ENCODE measurements around the gene MFAP3L.

The MFAP3L gene

DNA sequence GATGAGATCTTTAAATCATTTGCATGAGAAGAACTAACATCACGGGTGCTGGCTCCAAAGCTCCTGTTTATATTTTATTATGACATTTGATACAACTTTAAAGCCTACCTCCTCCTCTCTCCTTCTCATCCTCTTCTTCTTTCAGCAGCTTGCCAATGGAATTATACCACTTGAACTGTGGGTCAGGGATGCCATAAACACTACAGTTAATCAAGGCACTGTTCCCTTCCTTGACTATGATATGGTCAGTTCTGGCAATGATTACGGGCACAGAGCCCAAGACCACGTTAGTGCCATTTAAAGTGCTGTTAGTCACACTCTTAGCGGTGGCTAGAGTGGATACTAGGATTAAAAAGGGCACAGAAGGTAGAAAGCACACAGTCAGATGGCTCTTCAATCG, 20.7 kb downstream of the MFAP3L start:
- no peak overlapping the region for H3K27ac ChIP-seq (ENCODE audit: low read depth, low read length)
- H3K79me2 ChIP-seq (ENCODE audit: control insufficient read depth, insufficient read depth, low read length, unreplicated experiment) = no peaks in the 10 kb centered on the region
- H3K27me3 ChIP-seq (ENCODE audit: insufficient read depth, low read length) = no peaks in the 10 kb centered on the region
- H3K36me3 ChIP-seq (ENCODE audit: insufficient read depth, low read length) = no peaks in the 10 kb centered on the region
- no peak overlapping the region for H2AFZ ChIP-seq (ENCODE audit: low read length, unreplicated experiment)
- H3K4me1 ChIP-seq (ENCODE audit: control insufficient read depth, insufficient read depth, low read length, unreplicated experiment) = no peaks in the 10 kb centered on the region
- no peak overlapping the region for H3K4me3 ChIP-seq (ENCODE audit: low read depth, low read length)

DNA sequence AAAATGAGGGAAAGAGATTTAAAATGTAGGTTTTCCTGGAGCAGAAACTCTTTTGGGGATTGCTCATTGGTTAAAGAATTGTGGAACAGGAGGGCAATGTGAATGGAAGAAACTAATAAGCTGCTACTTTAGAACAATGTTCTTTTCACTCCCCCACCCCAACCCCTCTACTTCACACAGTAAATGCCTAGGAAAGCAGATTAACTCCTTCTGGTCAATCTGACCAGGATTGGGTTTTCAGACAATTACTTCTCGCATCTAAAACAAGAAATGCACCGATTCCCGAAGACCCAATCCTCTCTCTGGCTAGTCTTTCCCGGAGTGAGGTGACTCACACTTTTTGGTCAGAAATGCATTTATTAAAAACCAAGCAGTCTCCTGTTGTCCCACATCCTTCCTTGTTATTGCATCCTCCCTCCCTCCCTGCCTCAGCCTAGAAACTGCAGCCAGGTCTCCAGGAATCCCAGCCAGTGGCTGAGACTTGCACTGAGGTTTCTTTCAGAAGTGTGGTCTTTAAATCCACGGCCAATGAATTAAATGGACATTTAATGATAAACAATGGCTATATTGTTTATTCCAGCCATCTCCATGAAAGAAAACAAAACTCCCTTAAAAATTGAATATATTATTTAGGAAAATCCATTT, 21.4 kb downstream of the MFAP3L start:
- Histone ChIP-seq H3K4me1 (ENCODE audit: control insufficient read depth, insufficient read depth, low read length, unreplicated experiment) (no peaks in the 10 kb centered on the region), H3K79me2 (ENCODE audit: control insufficient read depth, insufficient read depth, low read length, unreplicated experiment) (no peaks in the 10 kb centered on the region)

DNA sequence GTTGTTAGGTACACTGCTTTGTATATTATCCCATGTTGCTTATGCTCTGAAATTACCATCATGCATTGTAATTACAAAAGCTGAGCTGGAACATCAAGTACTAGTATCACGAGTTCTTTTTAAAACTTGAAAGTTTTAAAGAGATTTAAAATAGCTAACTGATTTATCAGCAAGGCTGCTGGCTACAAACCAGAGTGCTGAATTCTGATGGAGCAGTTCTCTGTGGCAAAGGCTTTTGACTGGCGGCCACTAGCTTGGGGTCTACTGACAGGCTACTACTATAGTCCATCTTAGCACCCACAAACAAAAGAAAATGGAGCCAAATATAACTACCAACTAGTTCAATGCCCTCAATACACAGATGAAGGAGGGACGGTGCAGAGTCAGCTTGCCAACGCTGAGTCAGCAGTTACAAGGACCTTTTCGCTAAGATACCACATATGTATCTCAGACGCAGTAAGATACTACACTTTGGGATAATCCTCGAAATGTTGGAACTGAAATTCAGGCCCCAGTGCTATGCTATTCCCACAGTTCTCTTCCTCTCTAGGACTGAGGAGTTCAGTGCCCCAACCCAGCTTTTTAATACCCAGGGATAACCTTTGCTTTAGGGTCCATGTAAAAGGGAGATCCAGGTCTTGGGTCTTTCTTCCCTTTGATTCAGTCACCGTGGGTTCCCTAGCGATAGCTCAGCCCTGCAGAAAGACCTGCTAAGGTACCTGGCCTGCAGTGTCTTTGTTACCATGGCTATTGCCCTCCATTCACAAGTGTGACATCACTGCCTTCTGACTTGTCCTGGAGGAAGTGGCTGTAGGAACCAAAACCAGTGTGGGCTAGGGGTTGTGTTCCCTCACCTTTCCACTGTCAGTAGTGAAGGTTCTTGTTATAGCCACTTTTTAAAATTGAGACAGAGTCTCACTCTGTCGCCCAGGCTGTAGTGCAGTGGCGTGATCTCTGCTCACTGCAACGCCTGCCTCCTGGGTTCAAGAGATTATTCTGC, 22.8 kb downstream of the MFAP3L start:
- Histone ChIP-seq H3K27ac (ENCODE audit: low read depth, low read length) (no peak overlapping the region), H3K79me2 (ENCODE audit: control insufficient read depth, insufficient read depth, low read length, unreplicated experiment) (no peaks in the 10 kb centered on the region), H2AFZ (ENCODE audit: low read length, unreplicated experiment) (no peak overlapping the region), H3K4me3 (ENCODE audit: low read depth, low read length) (no peak overlapping the region), H3K27me3 (ENCODE audit: insufficient read depth, low read length) (no peaks in the 10 kb centered on the region), H3K36me3 (ENCODE audit: insufficient read depth, low read length) (no peaks in the 10 kb centered on the region), H3K4me1 (ENCODE audit: control insufficient read depth, insufficient read depth, low read length, unreplicated experiment) (no peaks in the 10 kb centered on the region)

More for the DNA sequence above, 21.4 kb downstream of the MFAP3L start:
- Histone ChIP-seq H2AFZ (ENCODE audit: low read length, unreplicated experiment) (no peak overlapping the region), H3K36me3 (ENCODE audit: insufficient read depth, low read length) (no peaks in the 10 kb centered on the region), H3K27me3 (ENCODE audit: insufficient read depth, low read length) (no peaks in the 10 kb centered on the region), H3K27ac (ENCODE audit: low read depth, low read length) (no peak overlapping the region), H3K4me3 (ENCODE audit: low read depth, low read length) (no peak overlapping the region)

DNA sequence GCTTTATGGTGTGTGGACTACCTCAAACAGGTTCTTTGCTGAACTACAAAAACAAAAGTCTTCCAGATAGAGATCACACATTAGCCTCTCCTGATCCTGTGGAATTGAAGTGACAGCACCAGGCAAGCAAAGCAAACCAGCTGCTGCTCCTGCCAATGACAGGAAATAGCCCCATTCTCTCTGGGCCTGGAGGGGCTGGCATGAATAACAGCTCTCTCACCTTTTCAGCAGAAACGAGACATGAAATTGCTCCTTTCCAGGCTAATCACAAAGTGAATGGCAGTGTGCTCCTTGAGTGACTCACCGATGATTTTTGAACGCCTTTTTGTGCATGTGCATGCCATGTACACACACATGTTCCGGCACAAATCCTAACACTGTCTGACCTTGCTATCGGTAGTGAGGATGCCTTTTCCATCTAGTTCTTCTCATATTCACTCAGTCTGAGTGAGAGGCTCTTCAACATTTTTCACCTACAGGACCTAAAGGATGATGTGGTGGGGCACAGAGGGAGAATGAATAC, 24.4 kb downstream of the MFAP3L start:
- Histone ChIP-seq H3K4me3 (ENCODE audit: low read depth, low read length) (no peak overlapping the region), H3K36me3 (ENCODE audit: insufficient read depth, low read length) (no peaks in the 10 kb centered on the region), H2AFZ (ENCODE audit: low read length, unreplicated experiment) (no peak overlapping the region), H3K4me1 (ENCODE audit: control insufficient read depth, insufficient read depth, low read length, unreplicated experiment) (no peaks in the 10 kb centered on the region), H3K79me2 (ENCODE audit: control insufficient read depth, insufficient read depth, low read length, unreplicated experiment) (no peaks in the 10 kb centered on the region), H3K27ac (ENCODE audit: low read depth, low read length) (no peak overlapping the region), H3K27me3 (ENCODE audit: insufficient read depth, low read length) (no peaks in the 10 kb centered on the region)

DNA sequence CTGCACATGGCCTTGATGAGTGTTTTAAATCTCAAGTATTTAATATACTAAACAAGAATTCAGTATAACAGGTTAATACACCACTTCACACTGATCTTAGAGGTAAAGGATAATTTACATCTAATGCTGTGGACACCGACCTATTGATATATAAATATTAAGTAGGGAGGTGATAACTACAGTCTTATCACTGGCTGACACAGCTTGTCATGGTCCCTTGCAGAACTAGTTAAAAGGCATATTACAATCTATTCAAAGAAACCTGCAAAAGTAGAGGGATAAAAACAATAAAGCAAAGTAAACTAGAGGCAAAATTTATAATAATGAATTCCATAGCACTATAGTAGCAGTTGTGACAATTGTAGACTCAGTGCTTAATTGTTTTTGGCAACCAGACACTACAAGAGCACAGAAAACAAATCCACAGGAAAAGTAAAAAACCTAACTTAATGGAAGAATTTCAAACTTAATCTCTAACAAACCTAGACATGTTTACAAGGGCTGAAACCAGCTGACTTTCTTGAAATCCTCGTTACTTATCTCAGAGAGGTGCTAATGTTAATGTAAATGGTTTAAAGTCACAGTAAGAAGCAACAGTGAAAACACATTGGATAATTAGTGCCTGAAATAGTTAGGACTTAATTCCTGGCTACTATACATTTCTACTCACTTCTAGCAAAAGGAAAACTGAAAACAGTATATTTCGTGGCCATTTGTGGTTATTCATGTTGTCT, 25.0 kb downstream of the MFAP3L start:
- Histone ChIP-seq H3K27me3 (ENCODE audit: insufficient read depth, low read length) (no peaks in the 10 kb centered on the region), H2AFZ (ENCODE audit: low read length, unreplicated experiment) (no peak overlapping the region), H3K4me1 (ENCODE audit: control insufficient read depth, insufficient read depth, low read length, unreplicated experiment) (no peaks in the 10 kb centered on the region), H3K36me3 (ENCODE audit: insufficient read depth, low read length) (no peaks in the 10 kb centered on the region), H3K27ac (ENCODE audit: low read depth, low read length) (no peak overlapping the region), H3K4me3 (ENCODE audit: low read depth, low read length) (no peak overlapping the region), H3K79me2 (ENCODE audit: control insufficient read depth, insufficient read depth, low read length, unreplicated experiment) (no peaks in the 10 kb centered on the region)

DNA sequence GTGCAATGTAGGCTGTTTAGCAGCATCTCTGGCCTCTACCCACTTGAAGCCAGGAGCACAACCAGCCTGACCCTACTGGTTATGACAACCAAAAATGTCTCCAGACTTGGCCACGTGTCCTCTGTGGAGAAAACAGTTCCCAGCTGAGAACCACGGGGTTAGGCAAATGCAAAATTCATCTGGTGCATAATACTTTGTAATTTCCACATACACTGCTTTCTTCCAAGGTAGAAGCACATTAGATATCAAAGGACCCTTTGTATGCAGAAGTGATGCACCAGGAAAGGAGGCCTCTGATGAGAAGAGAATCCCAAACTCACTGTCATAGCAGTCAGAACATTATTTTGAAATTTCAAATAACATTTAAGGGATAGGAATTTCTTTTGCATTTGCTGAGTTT, 26.3 kb downstream of the MFAP3L start:
- H3K4me3 ChIP-seq (ENCODE audit: low read depth, low read length) = no peak overlapping the region
- H2AFZ ChIP-seq (ENCODE audit: low read length, unreplicated experiment) = no peak overlapping the region
- H3K27ac ChIP-seq (ENCODE audit: low read depth, low read length) = no peak overlapping the region
- H3K4me1 ChIP-seq (ENCODE audit: control insufficient read depth, insufficient read depth, low read length, unreplicated experiment) = no peaks in the 10 kb centered on the region
- no peaks in the 10 kb centered on the region for H3K79me2 ChIP-seq (ENCODE audit: control insufficient read depth, insufficient read depth, low read length, unreplicated experiment)
- no peaks in the 10 kb centered on the region for H3K36me3 ChIP-seq (ENCODE audit: insufficient read depth, low read length)
- no peaks in the 10 kb centered on the region for H3K27me3 ChIP-seq (ENCODE audit: insufficient read depth, low read length)

DNA sequence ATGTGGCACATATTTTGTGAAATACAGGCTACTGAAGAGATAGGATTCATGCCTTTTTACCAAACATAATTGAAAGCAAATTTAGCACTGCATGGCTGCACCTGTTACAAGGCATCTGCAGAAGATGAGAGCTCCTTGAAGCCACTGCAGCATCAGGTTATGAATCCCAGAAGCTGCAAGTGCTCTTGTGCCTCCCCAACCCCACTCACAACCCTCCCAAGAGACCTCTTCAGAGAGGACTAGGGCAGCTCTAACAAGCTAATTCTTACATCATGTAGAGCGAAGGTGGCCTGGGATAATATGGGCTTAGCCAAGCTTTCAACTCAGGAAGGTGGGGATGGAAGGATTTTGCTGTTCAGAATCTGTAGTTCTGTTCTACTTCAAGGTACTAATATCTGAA, 27.2 kb downstream of the MFAP3L start:
- no peaks in the 10 kb centered on the region for H3K27me3 ChIP-seq (ENCODE audit: insufficient read depth, low read length)
- no peaks in the 10 kb centered on the region for H3K4me1 ChIP-seq (ENCODE audit: control insufficient read depth, insufficient read depth, low read length, unreplicated experiment)
- H3K79me2 ChIP-seq (ENCODE audit: control insufficient read depth, insufficient read depth, low read length, unreplicated experiment) = no peaks in the 10 kb centered on the region
- no peak overlapping the region for H3K4me3 ChIP-seq (ENCODE audit: low read depth, low read length)
- no peaks in the 10 kb centered on the region for H3K36me3 ChIP-seq (ENCODE audit: insufficient read depth, low read length)
- no peak overlapping the region for H3K27ac ChIP-seq (ENCODE audit: low read depth, low read length)
- H2AFZ ChIP-seq (ENCODE audit: low read length, unreplicated experiment) = no peak overlapping the region

DNA sequence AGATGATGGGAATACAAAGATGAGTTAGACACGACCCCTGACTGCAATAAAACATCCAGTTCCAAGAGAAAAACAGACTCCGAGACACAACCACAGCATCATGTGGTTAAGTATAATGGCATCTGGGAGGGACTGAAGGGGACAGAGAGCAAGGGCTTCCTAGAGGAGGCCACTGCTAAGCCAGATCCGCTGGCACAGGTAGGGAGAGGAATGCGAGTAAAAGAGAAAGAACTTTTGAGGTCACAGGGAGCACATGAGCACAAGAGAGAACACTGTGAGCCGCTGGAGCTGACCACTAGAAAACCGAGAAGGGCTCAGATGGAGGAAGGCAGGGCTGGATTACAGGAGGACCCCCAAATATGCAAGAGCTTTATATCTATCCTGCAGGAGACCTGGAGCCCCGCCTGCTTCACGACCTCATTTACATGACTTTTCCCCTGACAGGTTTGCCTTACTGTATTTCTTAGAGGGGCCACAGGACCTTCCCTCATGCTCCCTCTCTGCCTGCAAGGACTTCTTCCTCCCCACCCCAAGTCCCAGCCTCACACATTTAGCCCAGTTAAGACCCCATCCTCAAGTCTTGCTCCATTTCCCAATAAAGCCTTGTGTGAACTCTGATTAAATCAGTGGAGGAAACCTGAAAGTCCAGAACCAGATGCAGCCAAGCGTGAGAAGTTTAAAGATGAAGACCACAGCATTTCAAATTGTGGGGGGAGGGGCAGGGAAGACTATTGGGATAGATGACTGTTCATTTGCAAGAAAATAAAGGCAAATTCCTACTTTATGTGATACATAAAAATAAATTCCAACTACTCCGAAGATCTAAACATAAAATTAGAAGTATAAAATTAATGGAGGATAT, 29.6 kb downstream of the MFAP3L start:
- Histone ChIP-seq H3K79me2 (ENCODE audit: control insufficient read depth, insufficient read depth, low read length, unreplicated experiment) (no peaks in the 10 kb centered on the region), H3K36me3 (ENCODE audit: insufficient read depth, low read length) (no peaks in the 10 kb centered on the region), H3K4me3 (ENCODE audit: low read depth, low read length) (no peak overlapping the region), H3K27ac (ENCODE audit: low read depth, low read length) (no peak overlapping the region), H2AFZ (ENCODE audit: low read length, unreplicated experiment) (no peak overlapping the region), H3K4me1 (ENCODE audit: control insufficient read depth, insufficient read depth, low read length, unreplicated experiment) (no peaks in the 10 kb centered on the region), H3K27me3 (ENCODE audit: insufficient read depth, low read length) (no peaks in the 10 kb centered on the region)

DNA sequence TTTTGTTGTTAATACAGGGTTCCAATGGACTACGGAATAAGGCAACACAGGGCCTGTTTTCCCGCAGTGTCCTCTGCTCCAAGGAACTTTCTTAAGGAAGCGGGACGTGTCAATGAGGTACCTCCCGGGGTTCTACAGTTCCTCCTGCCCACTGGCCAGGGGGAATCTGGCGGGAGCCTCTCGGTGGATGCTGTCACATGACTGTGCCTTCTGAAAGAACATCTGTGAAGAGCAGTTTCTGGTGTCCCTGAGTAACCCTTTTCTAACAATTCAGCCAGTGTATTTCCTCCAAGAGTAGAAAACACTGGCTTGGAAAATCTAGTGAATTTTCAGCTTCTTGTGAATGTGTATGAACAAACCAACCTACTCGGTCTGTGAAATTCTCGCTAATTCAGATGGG, 32.7 kb downstream of the MFAP3L start:
- Histone ChIP-seq H3K4me1 (ENCODE audit: control insufficient read depth, insufficient read depth, low read length, unreplicated experiment) (peaks cover 3% of the 10 kb centered on the region), H3K27ac (ENCODE audit: low read depth, low read length) (no peak overlapping the region), H3K4me3 (ENCODE audit: low read depth, low read length) (no peak overlapping the region)

DNA sequence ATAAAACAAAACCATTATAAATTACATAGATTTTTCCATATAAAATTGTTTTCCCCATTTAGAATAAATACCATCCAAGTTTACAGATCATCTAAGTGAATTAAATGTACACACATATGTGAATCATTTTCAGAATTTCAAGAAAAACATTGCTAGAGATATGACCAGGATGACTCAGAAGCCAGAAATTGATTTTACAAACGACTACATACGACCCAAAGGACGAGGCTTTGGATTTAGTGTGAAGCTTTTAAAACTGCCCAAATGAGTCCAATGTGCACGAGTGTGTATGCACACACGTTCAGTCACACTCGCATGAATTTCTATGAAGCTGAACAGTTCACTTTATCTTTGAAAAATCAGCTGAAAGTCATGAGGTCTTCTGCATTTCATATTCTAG, 37.9 kb downstream of the MFAP3L start:
- Histone ChIP-seq H3K4me1 (ENCODE audit: control insufficient read depth, insufficient read depth, low read length, unreplicated experiment) (peaks cover 13% of the 10 kb centered on the region), H3K36me3 (ENCODE audit: insufficient read depth, low read length) (no peaks in the 10 kb centered on the region), H3K4me3 (ENCODE audit: low read depth, low read length) (no peak overlapping the region; the same call in 1 of the 2 replicates), H3K79me2 (ENCODE audit: control insufficient read depth, insufficient read depth, low read length, unreplicated experiment) (no peaks in the 10 kb centered on the region), H3K27ac (ENCODE audit: low read depth, low read length) (no peak overlapping the region), H3K27me3 (ENCODE audit: insufficient read depth, low read length) (no peaks in the 10 kb centered on the region), H2AFZ (ENCODE audit: low read length, unreplicated experiment) (peak overlapping the region; percentile 76)

More for the DNA sequence above, 32.7 kb downstream of the MFAP3L start:
- no peaks in the 10 kb centered on the region for H3K79me2 ChIP-seq (ENCODE audit: control insufficient read depth, insufficient read depth, low read length, unreplicated experiment)
- no peaks in the 10 kb centered on the region for H3K36me3 ChIP-seq (ENCODE audit: insufficient read depth, low read length)
- no peaks in the 10 kb centered on the region for H3K27me3 ChIP-seq (ENCODE audit: insufficient read depth, low read length)
- no peak overlapping the region for H2AFZ ChIP-seq (ENCODE audit: low read length, unreplicated experiment)
